Loucy (cell line): ENCODE measurements around the gene IFI6.

Experiments used
- EZH2phosphoT487 ChIP-seq: fragments of 200-600 bp; IDR thresholded peaks from 2 replicates; pipeline ENCODE4 v1.6.1; 2018; ENCODE audit warnings: antibody characterized with exemption, mild to moderate bottlenecking, moderate library complexity, borderline replicate concordance
- TF ChIP-seq, protein P1 (sequence below): fragments of 200-600 bp; sonication (generic); conservative IDR thresholded peaks from 2 replicates; pipeline ENCODE4 v1.5.1; 2014; ENCODE audit warnings: mild to moderate bottlenecking, antibody characterized with exemption, low read length

DNA sequence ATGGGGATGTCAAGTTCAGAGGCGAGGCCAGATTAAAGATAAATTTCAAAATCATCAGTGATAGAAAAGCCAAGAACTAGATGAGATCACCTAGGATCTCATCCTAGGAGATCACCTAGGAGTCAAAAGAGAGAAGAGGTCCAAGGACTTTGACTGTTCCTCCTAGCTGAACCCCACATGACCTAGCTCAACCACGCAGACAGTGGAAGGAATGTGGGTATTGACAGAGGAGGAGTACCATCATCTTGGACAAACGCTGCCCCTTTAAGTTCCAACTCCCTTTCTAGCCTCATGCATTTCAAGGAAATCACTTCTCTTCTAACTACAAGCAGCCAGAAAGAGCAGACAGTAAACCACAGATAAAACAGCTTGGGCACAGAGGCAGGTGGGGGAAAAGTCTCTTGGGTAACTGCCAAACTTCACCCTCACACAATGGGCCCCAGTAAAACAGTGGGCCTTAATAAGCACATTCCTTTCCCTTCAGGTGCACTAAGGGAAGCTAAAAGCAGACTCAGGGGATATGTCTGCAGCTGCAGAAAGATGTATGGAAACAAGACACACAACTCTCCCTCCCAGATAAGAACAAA lies 41.2 kb upstream of the IFI6 start:
- TF ChIP-seq, protein P1, sequence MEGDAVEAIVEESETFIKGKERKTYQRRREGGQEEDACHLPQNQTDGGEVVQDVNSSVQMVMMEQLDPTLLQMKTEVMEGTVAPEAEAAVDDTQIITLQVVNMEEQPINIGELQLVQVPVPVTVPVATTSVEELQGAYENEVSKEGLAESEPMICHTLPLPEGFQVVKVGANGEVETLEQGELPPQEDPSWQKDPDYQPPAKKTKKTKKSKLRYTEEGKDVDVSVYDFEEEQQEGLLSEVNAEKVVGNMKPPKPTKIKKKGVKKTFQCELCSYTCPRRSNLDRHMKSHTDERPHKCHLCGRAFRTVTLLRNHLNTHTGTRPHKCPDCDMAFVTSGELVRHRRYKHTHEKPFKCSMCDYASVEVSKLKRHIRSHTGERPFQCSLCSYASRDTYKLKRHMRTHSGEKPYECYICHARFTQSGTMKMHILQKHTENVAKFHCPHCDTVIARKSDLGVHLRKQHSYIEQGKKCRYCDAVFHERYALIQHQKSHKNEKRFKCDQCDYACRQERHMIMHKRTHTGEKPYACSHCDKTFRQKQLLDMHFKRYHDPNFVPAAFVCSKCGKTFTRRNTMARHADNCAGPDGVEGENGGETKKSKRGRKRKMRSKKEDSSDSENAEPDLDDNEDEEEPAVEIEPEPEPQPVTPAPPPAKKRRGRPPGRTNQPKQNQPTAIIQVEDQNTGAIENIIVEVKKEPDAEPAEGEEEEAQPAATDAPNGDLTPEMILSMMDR = no peak
- no peak for TF ChIP-seq EZH2phosphoT487
